Uterus (tissue), 4 donors: ENCODE results near the gene RNF214. TPM values are rescaled to one million over a fixed set of nuclear protein-coding genes. Genes with fewer than 3 reads are reported as not detected.
"Not testable (repeated sequence)": the region's sequence is repeated elsewhere in the genome, so short reads cannot be mapped to it uniquely, and the experiment has no call there.

Experiments
- DNase-seq, 2 donors: peaks; one replicate each; pipeline ENCODE4 v3.0.0-alpha.2; 2019 to 2020
- H3K27ac ChIP-seq, 2 donors: fragments of 200-600 bp; sonication (generic); 1 replicate in 1 of 2; 2 replicates in 1 of 2; pipeline ENCODE4 v1.5.1; 2016 to 2018
- H3K27me3 ChIP-seq, 2 donors: fragments of 200-600 bp; sonication (generic); one replicate each; pipeline ENCODE4 v1.5.1; 2018 to 2019; ENCODE audit warnings: control low read depth in 1 of 2
- H3K36me3 ChIP-seq, 2 donors: fragments of 200-600 bp; sonication (generic); one replicate each; pipeline ENCODE4 v1.5.1; 2019; ENCODE audit warnings: control low read depth in 1 of 2
- H3K4me1 ChIP-seq, 2 donors: fragments of 200-600 bp; sonication (generic); one replicate each; pipeline ENCODE4 v1.5.1; 2018 to 2019; ENCODE audit warnings: control low read depth in 1 of 2
- H3K4me3 ChIP-seq, 2 donors: fragments of 200-600 bp; sonication (generic); 1 replicate in 1 of 2; 2 replicates in 1 of 2; pipeline ENCODE4 v1.5.1; 2018 to 2019; ENCODE audit warnings: mild to moderate bottlenecking in 1 of 2
- H3K9me3 ChIP-seq, 2 donors: fragments of 200-600 bp; sonication (generic); one replicate each; pipeline ENCODE4 v1.5.1; 2019; ENCODE audit warnings: control low read depth in 1 of 2
- POLR2A ChIP-seq, 2 donors: fragments of 450-650 bp; IDR thresholded peaks; one replicate each; pipeline ENCODE4 v1.6.1; 2016; ENCODE audit warnings: antibody characterized with exemption in 2 of 2, mild to moderate bottlenecking in 1 of 2, moderate library complexity in 1 of 2
- intact Hi-C: fragments of 100-400 bp; cut with DNase I; formaldehyde crosslinking; loops from one replicate; pipeline ENCODE4 v1.15.1; 2023; ENCODE audit warnings: low total_unique reads
- total RNA-seq, 4 donors: library from RNA; depleted of rRNA in 3 of 4; stranded (reverse); fragments of >200 nt in 3 of 4; gene quantifications; one replicate each; pipeline versions ENCODE4 v1.1.0 to v1.2.4, GENCODE V29; 2014 to 2023
- TF ChIP-seq, protein P1 (sequence below), 4 experiments: fragments of 200-600 bp in 2 of 4; fragments of 450-650 bp in 2 of 4; sonication (generic) in 2 of 4; IDR thresholded peaks; one replicate each; pipeline ENCODE4 v1.5.1; 2016 to 2019; ENCODE audit warnings: antibody characterized with exemption in 4 of 4, mild to moderate bottlenecking in 2 of 4, moderate library complexity in 1 of 4
- donor health status: DM: yes; HTN: yes; CAD: no.

RNF214 gene
- total RNA-seq, 4 donors from 2014 or later = 4.4 to 38.6 (median 11.4) TPM

GRCh38 chr11:117315285-117316196, 83.1 kb downstream of the RNF214 start:
- TF ChIP-seq, protein P1, sequence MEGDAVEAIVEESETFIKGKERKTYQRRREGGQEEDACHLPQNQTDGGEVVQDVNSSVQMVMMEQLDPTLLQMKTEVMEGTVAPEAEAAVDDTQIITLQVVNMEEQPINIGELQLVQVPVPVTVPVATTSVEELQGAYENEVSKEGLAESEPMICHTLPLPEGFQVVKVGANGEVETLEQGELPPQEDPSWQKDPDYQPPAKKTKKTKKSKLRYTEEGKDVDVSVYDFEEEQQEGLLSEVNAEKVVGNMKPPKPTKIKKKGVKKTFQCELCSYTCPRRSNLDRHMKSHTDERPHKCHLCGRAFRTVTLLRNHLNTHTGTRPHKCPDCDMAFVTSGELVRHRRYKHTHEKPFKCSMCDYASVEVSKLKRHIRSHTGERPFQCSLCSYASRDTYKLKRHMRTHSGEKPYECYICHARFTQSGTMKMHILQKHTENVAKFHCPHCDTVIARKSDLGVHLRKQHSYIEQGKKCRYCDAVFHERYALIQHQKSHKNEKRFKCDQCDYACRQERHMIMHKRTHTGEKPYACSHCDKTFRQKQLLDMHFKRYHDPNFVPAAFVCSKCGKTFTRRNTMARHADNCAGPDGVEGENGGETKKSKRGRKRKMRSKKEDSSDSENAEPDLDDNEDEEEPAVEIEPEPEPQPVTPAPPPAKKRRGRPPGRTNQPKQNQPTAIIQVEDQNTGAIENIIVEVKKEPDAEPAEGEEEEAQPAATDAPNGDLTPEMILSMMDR (IDR thresholded peaks at IDR 0.05) = no peak
- TF ChIP-seq POLR2A (IDR thresholded peaks at IDR 0.05) = no peak
- no peaks in the 10 kb centered on the region for H3K27me3 ChIP-seq
- peaks cover 4 to 10% of the 10 kb centered on the region in 2 donors for H3K4me1 ChIP-seq
- peak overlapping the region; percentile 48 to 68 for H3K27ac ChIP-seq
- H3K4me3 ChIP-seq = peak overlapping the region; percentile 55 to 70
- intact Hi-C loops = loop anchor here (10.0 kb wide), 1 partner anchor 81 kb away; the partner anchor contains the start of genes PCSK7 and RNF214
- no peaks in the 10 kb centered on the region for H3K9me3 ChIP-seq
- DNase-seq = peak in 1 of 2 donors; percentile 33
- no peaks in the 10 kb centered on the region for H3K36me3 ChIP-seq

DNA sequence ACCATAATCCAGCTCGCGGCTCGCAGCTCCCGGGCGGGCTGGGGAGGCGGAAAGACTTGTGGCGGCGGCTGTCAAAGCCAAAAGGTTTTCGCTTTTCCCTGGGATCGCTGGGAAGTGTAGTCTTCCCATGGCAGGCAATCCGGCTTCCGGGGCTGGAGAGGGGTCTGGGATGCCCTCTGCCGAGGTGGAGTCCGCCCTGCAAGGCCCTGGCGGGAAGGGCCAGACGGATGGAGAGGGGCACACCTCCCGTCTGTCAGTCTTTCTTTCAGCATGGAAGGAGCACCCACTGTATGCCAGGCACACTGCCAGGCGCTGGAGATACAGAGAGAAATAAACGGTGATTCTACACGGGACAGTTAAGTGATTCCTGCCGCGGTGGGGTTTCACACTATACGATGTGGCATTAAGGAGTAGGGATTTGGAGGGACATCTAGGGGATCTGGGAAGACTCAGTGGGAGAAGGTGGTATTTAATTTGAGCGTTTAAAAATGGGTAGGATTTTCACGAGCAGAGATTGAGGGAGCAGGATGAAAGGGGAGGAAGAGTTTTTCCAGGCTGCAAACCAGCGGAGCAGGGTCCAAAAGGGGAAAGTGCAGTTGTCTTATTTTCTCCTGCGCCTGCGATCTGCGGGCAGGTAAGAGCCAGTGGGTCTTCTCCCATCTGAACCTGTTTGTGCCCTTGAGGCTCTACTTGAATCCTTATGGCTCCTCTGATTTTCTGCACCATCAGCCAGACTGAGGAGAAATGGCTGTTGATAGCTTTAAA, 83.9 kb downstream of the RNF214 start, which contains the start of gene BACE1:
BACE1 (minus strand) TSS at position 60 of the 765 bp plus-strand sequence. CDS start 461 bp downstream, outside the sequence.
- Histone ChIP-seq H3K4me1 (peaks cover 4 to 10% of the 10 kb centered on the region in 2 donors), H3K27me3 (no peaks in the 10 kb centered on the region), H3K36me3 (no peaks in the 10 kb centered on the region), H3K27ac (peak within 1 kb of the TSS; percentile 48 to 68), H3K9me3 (no peaks in the 10 kb centered on the region), H3K4me3 (peak within 1 kb of the TSS; percentile 55 to 70)
- TF ChIP-seq POLR2A (IDR thresholded peaks at IDR 0.05) = peak; percentile 18 to 52
- TF ChIP-seq, protein P1 (IDR thresholded peaks at IDR 0.05) = peak; percentile 56 to 73 (median 62)
- peak; percentile 84 to 85 for DNase-seq
- intact Hi-C loops = loop anchor here (10.0 kb wide), 1 partner anchor 82 kb away; the partner anchor contains the start of genes PCSK7 and RNF214

- TF ChIP-seq, protein P1 (IDR thresholded peaks at IDR 0.05) = no peak
- no peak for TF ChIP-seq POLR2A (IDR thresholded peaks at IDR 0.05)
- no peaks in the 10 kb centered on the region for H3K9me3 ChIP-seq
- H3K4me3 ChIP-seq = no peak overlapping the region
- intact Hi-C loops = loop anchor here (10.0 kb wide), 1 partner anchor 84 kb away; the partner anchor contains the start of genes PCSK7 and RNF214
- no peak overlapping the region for H3K27ac ChIP-seq
- H3K36me3 ChIP-seq = no peaks in the 10 kb centered on the region
- no peaks in the 10 kb centered on the region for H3K27me3 ChIP-seq
- no peak for DNase-seq
- peaks cover 4 to 10% of the 10 kb centered on the region in 2 donors for H3K4me1 ChIP-seq
These were observed 86.3 kb downstream of the RNF214 start for GRCh38 chr11:117318738-117319137.

- no peaks in the 10 kb centered on the region for H3K36me3 ChIP-seq
- H3K27me3 ChIP-seq = no peaks in the 10 kb centered on the region
- no peak overlapping the region for H3K4me3 ChIP-seq
- TF ChIP-seq, protein P1 (IDR thresholded peaks at IDR 0.05) = no peak
- TF ChIP-seq POLR2A (IDR thresholded peaks at IDR 0.05) = no peak
- DNase-seq = no peak
- no peaks in the 10 kb centered on the region for H3K9me3 ChIP-seq
- H3K4me1 ChIP-seq = peaks cover 4 to 10% of the 10 kb centered on the region in 2 donors
- intact Hi-C loops = loop anchor here (10.0 kb wide), 1 partner anchor 85 kb away; the partner anchor contains the start of genes PCSK7 and RNF214
- H3K27ac ChIP-seq = no peak overlapping the region
These were observed 86.9 kb downstream of the RNF214 start for GRCh38 chr11:117319214-117319840.

GRCh38 chr11:117327255-117327566, 94.7 kb downstream of the RNF214 start:
- intact Hi-C loops = not testable (repeated sequence)

More at GRCh38 chr11:117327255-117327566, 94.7 kb downstream of the RNF214 start:
- not testable (repeated sequence) for DNase-seq, H3K9me3 ChIP-seq, H3K36me3 ChIP-seq, H3K4me1 ChIP-seq, H3K27me3 ChIP-seq
- Histone ChIP-seq H3K4me3 (peak overlapping the region; percentile 59 to 79), H3K27ac (peak overlapping the region; percentile 84 to 96)
